ENCODE data around the gene MESP1.

DNA sequence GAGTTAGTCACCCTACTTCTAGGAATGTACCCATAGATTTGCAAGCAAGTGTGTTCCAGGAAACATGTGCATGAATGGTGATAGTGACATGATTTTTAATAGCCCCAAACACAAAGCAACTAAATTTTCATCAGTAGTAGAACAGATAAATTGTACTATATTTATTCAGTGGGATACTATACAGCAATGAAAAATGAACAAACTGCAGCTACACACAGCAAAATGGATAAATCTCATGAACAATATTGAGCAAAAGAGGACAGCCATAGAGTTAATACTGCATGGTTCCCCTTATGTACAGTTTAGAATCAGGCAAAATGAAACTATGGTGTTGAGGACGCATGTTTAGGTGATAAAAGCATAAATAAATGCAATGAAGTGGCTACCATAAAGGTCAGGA lies 26.0 kb downstream of the MESP1 start:
- TF ChIP-seq POLR2AphosphoS5 (IDR thresholded peaks at IDR 0.05; ENCODE audit: borderline replicate concordance, low read depth, low read length) (no peak), EZH2 (IDR thresholded peaks at IDR 0.05) (no peak)
